ENCODE data around the gene SFT2D1. TPM values are rescaled to one million over a fixed set of nuclear protein-coding genes. Genes with fewer than 3 reads are reported as not detected.
"Not testable (repeated sequence)": the region's sequence is repeated elsewhere in the genome, so short reads cannot be mapped to it uniquely, and the experiment has no call there.

SFT2D1 gene
- 10 to 100 TPM; 40.4 to 67.5 (median 53.3) TPM for total RNA-seq
- long read RNA-seq, donor 1, transcript SFT2D1-201 (8 exons, 1,079 nt): major isoform, 49 of 55 reads
- long read RNA-seq, donor 1, partial matches to known transcripts: 0 of 55 reads
- long read RNA-seq, donor 1, other reads (novel, unspliced or antisense): 6 of 55 reads
- long read RNA-seq, donor 2, transcript SFT2D1-201 (8 exons, 1,079 nt): major isoform, 54 of 67 reads
- long read RNA-seq, donor 2, partial matches to known transcripts: 1 of 67 reads
- long read RNA-seq, donor 2, other reads (novel, unspliced or antisense): 12 of 67 reads

DNA sequence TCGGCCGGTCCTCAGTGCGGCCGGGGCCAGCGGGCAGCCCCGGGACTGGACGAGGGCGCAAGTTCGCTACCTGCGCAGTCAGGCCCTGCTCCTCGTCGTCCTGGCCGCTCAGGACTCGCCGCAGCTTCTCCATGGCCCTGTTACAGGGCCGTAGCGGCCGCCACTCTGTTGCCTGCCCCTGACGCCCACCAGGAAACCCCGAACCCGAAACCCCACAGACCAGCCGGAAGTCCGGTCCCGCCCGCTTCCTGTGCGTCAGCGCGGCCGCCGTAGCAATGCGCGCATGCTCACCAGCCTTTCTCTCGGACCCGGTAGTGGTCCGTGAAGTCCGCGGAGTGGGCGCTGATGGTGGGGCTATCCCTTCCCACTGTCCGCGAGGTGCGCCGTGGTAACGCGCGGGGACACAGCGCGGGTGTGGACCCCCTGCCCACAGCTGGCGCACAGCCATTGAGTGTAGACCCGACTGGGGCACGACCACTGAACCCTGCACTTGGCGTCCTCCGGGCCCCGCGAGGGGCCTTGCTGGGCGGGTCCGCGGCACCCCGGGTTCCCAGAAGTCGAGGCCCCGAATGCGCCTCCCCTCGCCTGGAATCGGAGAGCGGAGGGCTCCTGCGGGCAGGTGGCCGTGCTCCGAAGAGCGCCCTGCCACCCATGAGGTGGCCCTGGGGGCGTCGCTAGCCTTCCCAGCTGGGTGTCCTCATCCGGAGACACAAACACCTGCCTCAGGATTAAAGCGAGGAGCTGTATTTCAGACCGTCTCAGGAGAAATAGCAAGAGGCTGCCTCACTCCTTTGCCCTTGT is at the start of gene SFT2D1:
Gene SFT2D1, minus strand, starts transcription at position 197 of the 801 bp plus-strand sequence. Its CDS starts 64 bp downstream, at position 133.
- DNase-seq (peak; percentile 91 to 94 (median 92)), ATAC-seq (peak; percentile 98)
- TF ChIP-seq, protein P1, sequence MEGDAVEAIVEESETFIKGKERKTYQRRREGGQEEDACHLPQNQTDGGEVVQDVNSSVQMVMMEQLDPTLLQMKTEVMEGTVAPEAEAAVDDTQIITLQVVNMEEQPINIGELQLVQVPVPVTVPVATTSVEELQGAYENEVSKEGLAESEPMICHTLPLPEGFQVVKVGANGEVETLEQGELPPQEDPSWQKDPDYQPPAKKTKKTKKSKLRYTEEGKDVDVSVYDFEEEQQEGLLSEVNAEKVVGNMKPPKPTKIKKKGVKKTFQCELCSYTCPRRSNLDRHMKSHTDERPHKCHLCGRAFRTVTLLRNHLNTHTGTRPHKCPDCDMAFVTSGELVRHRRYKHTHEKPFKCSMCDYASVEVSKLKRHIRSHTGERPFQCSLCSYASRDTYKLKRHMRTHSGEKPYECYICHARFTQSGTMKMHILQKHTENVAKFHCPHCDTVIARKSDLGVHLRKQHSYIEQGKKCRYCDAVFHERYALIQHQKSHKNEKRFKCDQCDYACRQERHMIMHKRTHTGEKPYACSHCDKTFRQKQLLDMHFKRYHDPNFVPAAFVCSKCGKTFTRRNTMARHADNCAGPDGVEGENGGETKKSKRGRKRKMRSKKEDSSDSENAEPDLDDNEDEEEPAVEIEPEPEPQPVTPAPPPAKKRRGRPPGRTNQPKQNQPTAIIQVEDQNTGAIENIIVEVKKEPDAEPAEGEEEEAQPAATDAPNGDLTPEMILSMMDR (IDR thresholded peaks at IDR 0.05): no peak
- H3K9me3 ChIP-seq: no peaks in the 10 kb centered on the region
- intact Hi-C loops (cut with DNase I, micrococcal nuclease): no loop called here
- peaks cover 30% of the 10 kb centered on the region for H3K4me1 ChIP-seq (ENCODE audit: low read depth)
- peak within 1 kb of the TSS; percentile 96 for H3K4me3 ChIP-seq
- H3K36me3 ChIP-seq (ENCODE audit: low read depth): no peaks in the 10 kb centered on the region

DNA sequence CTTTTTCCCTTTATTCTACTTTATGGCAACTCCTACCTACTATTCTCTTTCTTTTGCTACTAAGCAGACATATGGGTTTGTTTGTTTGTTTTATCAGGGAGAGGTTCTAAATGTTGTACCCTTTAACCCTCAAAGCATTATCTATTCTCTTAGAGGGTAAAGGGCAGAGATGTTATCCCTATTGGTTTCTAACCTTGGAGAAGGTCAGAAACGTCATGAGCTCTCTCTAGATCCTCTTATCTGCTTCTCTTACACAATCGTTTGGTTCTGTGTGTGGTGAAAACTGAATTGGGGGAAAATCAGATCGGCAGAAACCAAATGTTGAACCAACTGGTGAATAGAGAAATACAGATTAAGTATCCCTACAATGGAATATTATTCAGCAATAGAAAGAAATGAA is 46.8 kb upstream of the SFT2D1 start:
- intact Hi-C loops (cut with DNase I, micrococcal nuclease): loop anchor here in 1 of 2 donors (10.0 kb wide), 1 partner anchor 54 kb away; no protein-coding TSS in a partner anchor
- H3K9me3 ChIP-seq: no peaks in the 10 kb centered on the region
- DNase-seq: no peak
- no peaks in the 10 kb centered on the region for H3K4me1 ChIP-seq (ENCODE audit: low read depth)
- H3K4me3 ChIP-seq: no peak overlapping the region
- no peaks in the 10 kb centered on the region for H3K36me3 ChIP-seq (ENCODE audit: low read depth)
- ATAC-seq: no peak
- TF ChIP-seq, protein P1 (IDR thresholded peaks at IDR 0.05): no peak

DNA sequence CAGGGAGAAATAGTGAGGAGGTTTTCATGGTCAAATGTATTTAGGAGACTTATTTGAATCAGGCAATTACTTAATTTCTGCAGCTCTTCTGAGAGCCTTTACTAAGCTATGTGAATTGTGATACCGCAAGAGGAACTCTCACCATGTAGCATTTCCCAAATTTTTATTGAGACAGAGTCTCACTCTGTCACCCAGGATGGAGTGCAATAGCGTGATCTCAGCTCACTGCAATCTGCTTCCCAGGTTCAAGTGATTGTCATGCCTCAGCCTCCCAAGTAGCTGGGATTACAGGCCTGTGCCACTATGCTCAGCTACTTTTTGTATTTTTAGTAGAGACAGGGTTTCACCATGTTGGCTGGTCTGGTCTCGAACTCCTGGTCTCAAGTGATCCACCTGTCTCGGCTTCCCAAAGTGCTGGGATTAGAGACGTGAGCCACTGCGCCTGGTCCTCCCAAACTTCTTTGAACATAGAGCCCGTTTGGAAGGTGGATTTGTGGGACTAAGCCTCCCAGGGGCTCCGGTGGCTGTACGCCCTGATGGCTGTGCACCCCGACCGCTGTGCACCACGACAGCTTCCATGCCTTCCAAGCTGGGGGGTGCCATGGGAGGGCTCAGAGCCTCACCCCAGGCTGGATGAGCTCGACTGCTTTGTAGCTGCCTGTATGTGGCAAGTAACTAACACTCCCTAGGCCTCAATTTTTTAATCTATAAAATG is 46.1 kb upstream of the SFT2D1 start:
- H3K4me3 ChIP-seq: no peak overlapping the region
- H3K36me3 ChIP-seq (ENCODE audit: low read depth): no peaks in the 10 kb centered on the region
- H3K4me1 ChIP-seq (ENCODE audit: low read depth): no peaks in the 10 kb centered on the region
- intact Hi-C loops (cut with DNase I, micrococcal nuclease): loop anchor here in 1 of 2 donors (10.0 kb wide), 1 partner anchor 54 kb away; no protein-coding TSS in a partner anchor
- no peaks in the 10 kb centered on the region for H3K9me3 ChIP-seq
- DNase-seq (no peak), ATAC-seq (no peak)
- TF ChIP-seq, protein P1 (IDR thresholded peaks at IDR 0.05): no peak

DNA sequence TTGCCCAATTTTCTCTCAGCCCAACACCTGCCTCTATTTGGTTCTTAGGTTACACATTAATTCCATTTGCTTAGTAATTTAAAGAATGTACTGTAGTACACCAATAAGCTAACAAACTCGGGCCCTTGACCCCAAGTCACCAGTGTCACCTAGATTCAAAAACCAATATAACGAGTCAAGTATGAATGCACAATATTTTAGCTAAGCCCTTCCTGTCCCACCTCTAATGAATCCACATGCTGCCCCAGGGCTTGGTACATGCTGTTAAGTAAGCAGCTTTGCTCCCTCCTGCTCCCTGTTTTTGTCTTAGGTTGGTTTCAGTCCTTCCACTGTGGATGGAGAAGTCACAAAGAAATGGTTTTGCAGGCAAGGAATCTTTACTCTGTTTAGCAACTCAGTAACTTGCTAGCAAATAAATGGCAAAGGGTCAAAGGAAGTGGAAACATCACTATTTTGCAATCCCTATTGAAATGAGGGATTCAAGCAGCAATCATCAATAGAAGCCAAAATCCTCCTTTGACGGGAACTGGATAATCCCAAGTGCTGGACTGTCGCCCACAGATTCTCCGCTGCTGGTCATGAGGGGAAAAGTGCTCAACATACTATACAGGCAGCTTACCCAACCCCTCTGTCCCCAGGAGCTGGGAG is 45.4 kb upstream of the SFT2D1 start:
- Histone ChIP-seq H3K36me3 (ENCODE audit: low read depth) (no peaks in the 10 kb centered on the region), H3K4me1 (ENCODE audit: low read depth) (no peaks in the 10 kb centered on the region), H3K9me3 (no peaks in the 10 kb centered on the region), H3K4me3 (no peak overlapping the region)
- ATAC-seq: no peak
- DNase-seq: no peak
- intact Hi-C loops (cut with DNase I, micrococcal nuclease): loop anchor here in 1 of 2 donors (10.0 kb wide), 1 partner anchor 53 kb away; no protein-coding TSS in a partner anchor
- TF ChIP-seq, protein P1 (IDR thresholded peaks at IDR 0.05): no peak

DNA sequence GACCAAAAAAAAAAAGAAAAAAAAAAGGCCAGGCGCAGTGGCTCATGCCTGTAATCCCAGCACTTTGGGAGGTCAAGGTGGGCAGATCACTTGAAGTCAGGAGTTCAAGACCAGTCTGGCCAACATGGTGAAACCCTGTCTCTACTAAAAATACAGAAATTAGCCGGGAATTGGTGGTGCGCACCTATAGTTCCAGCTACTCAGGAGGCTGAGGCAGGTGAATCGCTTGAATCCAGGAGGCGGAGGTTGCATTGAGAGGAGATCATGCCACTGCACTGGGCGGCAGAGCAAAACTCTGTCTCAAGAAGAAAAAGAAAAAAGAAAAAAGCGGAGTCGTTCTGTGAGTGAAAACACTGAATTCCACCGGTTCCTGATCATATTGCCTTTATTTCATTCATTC is 44.8 kb upstream of the SFT2D1 start:
- ATAC-seq; H3K4me3 ChIP-seq; DNase-seq; H3K36me3 ChIP-seq (ENCODE audit: low read depth); H3K9me3 ChIP-seq; H3K4me1 ChIP-seq (ENCODE audit: low read depth): not testable (repeated sequence)
- intact Hi-C loops (cut with DNase I, micrococcal nuclease): loop anchor here in 1 of 2 donors (10.0 kb wide), 1 partner anchor 52 kb away; no protein-coding TSS in a partner anchor
